HG03064 (cell line): ENCODE measurements around the gene GNAI3.
"Not testable (repeated sequence)": the region's sequence is repeated elsewhere in the genome, so short reads cannot be mapped to it uniquely, and the experiment has no call there.

Source experiments
- ATAC-seq: cut with Tn5 transposase; IDR thresholded peaks from one replicate; pipeline ENCODE4 v1.9.1; 2021; ENCODE audit warnings: low read depth; ENCODE audit not compliant: unreplicated experiment

Gene GNAI3

GRCh38 chr1:109657395-109657794 is 109.0 kb downstream of the GNAI3 start:
- no peak for ATAC-seq

GRCh38 chr1:109657970-109658369 is 109.6 kb downstream of the GNAI3 start:
- ATAC-seq = no peak

- ATAC-seq = no peak
Measured at GRCh38 chr1:109658533-109659042, 110.2 kb downstream of the GNAI3 start.

GRCh38 chr1:109659145-109659544 is 110.7 kb downstream of the GNAI3 start:
- ATAC-seq = no peak

- no peak for ATAC-seq
Measured at GRCh38 chr1:109659997-109660690, 111.7 kb downstream of the GNAI3 start.

GRCh38 chr1:109660691-109661026 is 112.2 kb downstream of the GNAI3 start:
- ATAC-seq = not testable (repeated sequence)

- ATAC-seq = no peak
Measured at GRCh38 chr1:109661391-109661790, 113.0 kb downstream of the GNAI3 start.

GRCh38 chr1:109664671-109665070 is 116.3 kb downstream of the GNAI3 start:
- no peak for ATAC-seq

- peak; percentile 87 for ATAC-seq
Measured at GRCh38 chr1:109667452-109668122, 119.2 kb downstream of the GNAI3 start, which contains the start of gene GSTM2. TSS of gene GSTM2 (plus strand) at chr1:109668057. CDS start at chr1:109668116, 59 bp downstream.
